HepG2 (cell line): Measurements from ENCODE around the gene PGM3. TPM values are rescaled to one million over a fixed set of nuclear protein-coding genes. Genes with fewer than 3 reads are reported as not detected.

Experiments
- AHDC1 ChIP-seq: sonication (generic); formaldehyde crosslinking; IDR thresholded peaks from 2 replicates; pipeline ENCODE4 v1.5.1; 2020; ENCODE audit warnings: mild to moderate bottlenecking, missing genetic modification reagents, borderline replicate concordance
- BRD4 ChIP-seq: sonication (generic); formaldehyde crosslinking; IDR thresholded peaks from 2 replicates; pipeline ENCODE4 v1.4.0; 2020; ENCODE audit warnings: missing genetic modification reagents
- GLI4 ChIP-seq: sonication (generic); formaldehyde crosslinking; IDR thresholded peaks from 2 replicates; pipeline ENCODE4 v1.5.1; 2020; ENCODE audit warnings: missing genetic modification reagents, mild to moderate bottlenecking, moderate library complexity, borderline replicate concordance
- MIER2 ChIP-seq: IDR thresholded peaks from 2 replicates; pipeline ENCODE4 v1.6.1; 2016; ENCODE audit warnings: missing biosample characterization, missing genetic modification reagents
- ONECUT2 ChIP-seq: sonication (generic); formaldehyde crosslinking; IDR thresholded peaks from 2 replicates; pipeline ENCODE4 v1.4.0; 2020; ENCODE audit warnings: missing genetic modification reagents
- PCBP2 ChIP-seq: fragments of 200-400 bp; formaldehyde crosslinking; optimal IDR thresholded peaks from 2 replicates; pipeline ENCODE3; 2018; ENCODE audit warnings: low read length, low read depth; ENCODE audit not compliant: poor library complexity, severe bottlenecking
- THAP7 ChIP-seq: sonication (generic); formaldehyde crosslinking; IDR thresholded peaks from 2 replicates; pipeline ENCODE4 v1.8.1; 2023; ENCODE audit warnings: mild to moderate bottlenecking, missing genetic modification reagents
- ZHX1 ChIP-seq: sonication (generic); formaldehyde crosslinking; IDR thresholded peaks from 2 replicates; pipeline ENCODE4 v1.8.1; 2022; ENCODE audit warnings: low read depth, mild to moderate bottlenecking, missing genetic modification reagents
- ZNF17 ChIP-seq: sonication (generic); formaldehyde crosslinking; IDR thresholded peaks from 2 replicates; pipeline ENCODE4 v1.5.0; 2020; ENCODE audit warnings: mild to moderate bottlenecking, missing genetic modification reagents
- ZNF253 ChIP-seq: sonication (generic); formaldehyde crosslinking; IDR thresholded peaks from 2 replicates; pipeline ENCODE4 v1.8.0; 2022; ENCODE audit warnings: mild to moderate bottlenecking, missing genetic modification reagents, borderline replicate concordance
- ZNF710 ChIP-seq: sonication (generic); formaldehyde crosslinking; IDR thresholded peaks from 2 replicates; pipeline ENCODE4 v1.5.0; 2020; ENCODE audit warnings: mild to moderate bottlenecking, missing genetic modification reagents, borderline replicate concordance
- polyA plus RNA-seq, 8 experiments: library from polyadenylated mRNA; depleted of rRNA in 3 of 8; stranded (reverse) in 7 of 8; unstranded in 1 of 8; fragments of >200 nt; fragmentation: Illumina TruSeq in 4 of 8; extraction: Trizol in 4 of 8; gene quantifications; 2 replicates each; pipeline versions ENCODE4 v1.2.1 to v1.2.3, GENCODE V29; 2011 to 2016; ENCODE audit warnings: low read depth in 4 of 8, missing spikeins in 1 of 8, mixed read lengths in 1 of 8; ENCODE audit not compliant: insufficient read depth in 1 of 8
- total RNA-seq, 5 experiments: library from RNA; depleted of rRNA; stranded (reverse); fragments of >200 nt; fragmentation: Illumina TruSeq; extraction: Trizol; gene quantifications; 2 replicates each; pipeline ENCODE4 v1.2.3, GENCODE V29; 2016; ENCODE audit warnings: low read depth in 1 of 5

Gene PGM3
- total and polyA plus RNA-seq, 2 of the 13 experiments (the other 11 are each of a cell fraction or from before 2014, with no cell fraction given) = 72.5 to 163 TPM

- TF ChIP-seq AHDC1 (no peak), ZHX1 (CRISPR knock-in tag) (no peak), ZNF710 (CRISPR knock-in tag) (no peak), ZNF17 (CRISPR knock-in tag) (no peak), GLI4 (CRISPR knock-in tag) (no peak), THAP7 (CRISPR knock-in tag) (no peak), PCBP2 (no peak), MIER2 (CRISPR knock-in tag) (no peak), BRD4 (CRISPR knock-in tag) (no peak), ONECUT2 (CRISPR knock-in tag) (no peak), ZNF253 (no peak)
These were observed 65.1 kb downstream of the PGM3 start (continued) for GRCh38 chr6:83127976-83128375.
